Measurements from ENCODE around the gene DOCK2. TPM values are rescaled to one million over a fixed set of nuclear protein-coding genes. Genes with fewer than 3 reads are reported as not detected.
A peak's percentile ranks its signal among the peaks of the same experiment; 100 is the strongest.

The DOCK2 gene
- polyA plus RNA-seq, 1 donor (not counting 4 experiments of a cell fraction or from before 2014, with no cell fraction given) = 0.21 TPM

GRCh38 chr5:169956126-169956525, 319.1 kb downstream of the DOCK2 start:
- dilution Hi-C loops (cut with MboI; ENCODE audit: extremely low pct_ligation_motif_present, low sequenced_read_pairs) = no loop called here
- H3K79me2 ChIP-seq (ENCODE audit: control insufficient read depth, insufficient read depth, low read length) = no peaks in the 10 kb centered on the region
- no peak overlapping the region for H3K4me2 ChIP-seq (ENCODE audit: control insufficient read depth, extremely low read depth, insufficient read depth, low read depth, low read length)
- no peak overlapping the region for H3K4me3 ChIP-seq (ENCODE audit: control insufficient read depth in 2 of 3, extremely low read depth in 1 of 3, insufficient read depth in 2 of 3, low read depth in 1 of 3, low read length in 3 of 3)
- FAIRE-seq (no peak), DNase-seq (ENCODE audit: low read depth, low spot score) (no peak)
- H2AFZ ChIP-seq (ENCODE audit: control insufficient read depth, low read length) = no peak overlapping the region
- no peak overlapping the region for H3K9ac ChIP-seq (ENCODE audit: control insufficient read depth, extremely low read depth, insufficient read depth, low read length)
- no peak overlapping the region for H3K27ac ChIP-seq (ENCODE audit: control insufficient read depth, insufficient read depth, low read length)
- H3K36me3 ChIP-seq (ENCODE audit: control insufficient read depth in 2 of 2, extremely low read depth in 1 of 2, insufficient read depth in 2 of 2, low read length in 2 of 2) = no peaks in the 10 kb centered on the region
- no peaks in the 10 kb centered on the region for H3K9me3 ChIP-seq (ENCODE audit: control insufficient read depth, low read depth, low read length)
- H4K20me1 ChIP-seq (ENCODE audit: control insufficient read depth, extremely low read depth, insufficient read depth, low read length) = no peaks in the 10 kb centered on the region
- peaks cover 14% of the 10 kb centered on the region for H3K4me1 ChIP-seq (ENCODE audit: control insufficient read depth, extremely low read depth, insufficient read depth, low read length)
- H3K27me3 ChIP-seq (ENCODE audit: control insufficient read depth, extremely low read depth, insufficient read depth, low read length) = no peaks in the 10 kb centered on the region
- TF ChIP-seq EZH2 (IDR thresholded peaks at IDR 0.05; ENCODE audit: low read length) (no peak), CTCF (optimal IDR thresholded peaks at IDR 0.05 in 1 of 3, IDR thresholded peaks at IDR 0.05 in 1 of 3, conservative IDR thresholded peaks at IDR 0.05 in 1 of 3; ENCODE audit: extremely low read depth in 1 of 3, insufficient read depth in 2 of 3, low read length in 3 of 3) (no peak)
- no peaks in the 10 kb centered on the region for H3K9me1 ChIP-seq (ENCODE audit: control insufficient read depth, extremely low read depth, insufficient read depth, low read length)

DNA sequence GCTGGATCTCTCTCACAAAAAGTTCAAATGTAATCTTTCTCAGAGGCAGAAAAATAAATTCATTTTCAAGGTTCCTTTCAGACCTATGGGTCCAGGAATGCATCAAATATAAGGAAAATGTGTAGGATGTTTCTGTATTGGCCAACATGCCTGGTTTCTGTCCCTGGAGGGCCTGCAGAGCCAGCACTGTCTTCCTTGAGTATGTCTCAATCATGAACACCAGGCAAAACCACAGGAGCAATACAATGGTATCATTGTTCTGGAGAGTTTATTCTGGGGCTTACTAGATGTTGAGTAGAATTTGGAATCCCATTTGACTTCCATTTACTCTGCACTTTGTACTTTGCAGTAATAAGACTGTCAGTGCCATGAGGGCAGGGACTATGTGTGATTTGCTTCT, 319.7 kb downstream of the DOCK2 start:
- H3K4me2 ChIP-seq (ENCODE audit: control insufficient read depth, extremely low read depth, insufficient read depth, low read depth, low read length) = no peak overlapping the region
- no peak overlapping the region for H3K27ac ChIP-seq (ENCODE audit: control insufficient read depth, insufficient read depth, low read length)
- no peak for TF ChIP-seq CTCF (optimal IDR thresholded peaks at IDR 0.05 in 1 of 3, IDR thresholded peaks at IDR 0.05 in 1 of 3, conservative IDR thresholded peaks at IDR 0.05 in 1 of 3; ENCODE audit: extremely low read depth in 1 of 3, insufficient read depth in 2 of 3, low read length in 3 of 3)
- no peak for TF ChIP-seq EZH2 (IDR thresholded peaks at IDR 0.05; ENCODE audit: low read length)
- no peaks in the 10 kb centered on the region for H3K36me3 ChIP-seq (ENCODE audit: control insufficient read depth in 2 of 2, extremely low read depth in 1 of 2, insufficient read depth in 2 of 2, low read length in 2 of 2)
- no peaks in the 10 kb centered on the region for H3K79me2 ChIP-seq (ENCODE audit: control insufficient read depth, insufficient read depth, low read length)
- no peaks in the 10 kb centered on the region for H3K9me3 ChIP-seq (ENCODE audit: control insufficient read depth, low read depth, low read length)
- H3K4me1 ChIP-seq (ENCODE audit: control insufficient read depth, extremely low read depth, insufficient read depth, low read length) = peaks cover 14% of the 10 kb centered on the region
- H3K9ac ChIP-seq (ENCODE audit: control insufficient read depth, extremely low read depth, insufficient read depth, low read length) = no peak overlapping the region
- DNase-seq (ENCODE audit: low read depth, low spot score) (no peak), FAIRE-seq (peak; percentile 59)
- no peak overlapping the region for H3K4me3 ChIP-seq (ENCODE audit: control insufficient read depth in 2 of 3, extremely low read depth in 1 of 3, insufficient read depth in 2 of 3, low read depth in 1 of 3, low read length in 3 of 3)
- dilution Hi-C loops (cut with MboI; ENCODE audit: extremely low pct_ligation_motif_present, low sequenced_read_pairs) = no loop called here
- no peaks in the 10 kb centered on the region for H3K9me1 ChIP-seq (ENCODE audit: control insufficient read depth, extremely low read depth, insufficient read depth, low read length)
- H3K27me3 ChIP-seq (ENCODE audit: control insufficient read depth, extremely low read depth, insufficient read depth, low read length) = no peaks in the 10 kb centered on the region
- H2AFZ ChIP-seq (ENCODE audit: control insufficient read depth, low read length) = no peak overlapping the region
- H4K20me1 ChIP-seq (ENCODE audit: control insufficient read depth, extremely low read depth, insufficient read depth, low read length) = no peaks in the 10 kb centered on the region

All from keratinocyte (primary cell).